GM21723 (cell line): ENCODE results near the gene KCNN1.
A peak's percentile ranks its signal among the peaks of the same experiment; 100 is the strongest.
"Not testable (repeated sequence)": the region's sequence is repeated elsewhere in the genome, so short reads cannot be mapped to it uniquely, and the experiment has no call there.

ENCODE experiments used
- ATAC-seq: cut with Tn5 transposase; IDR thresholded peaks from one replicate; pipeline ENCODE4 v1.9.1; 2021; ENCODE audit warnings: mild to moderate bottlenecking, moderate library complexity; ENCODE audit not compliant: unreplicated experiment

The KCNN1 gene

DNA sequence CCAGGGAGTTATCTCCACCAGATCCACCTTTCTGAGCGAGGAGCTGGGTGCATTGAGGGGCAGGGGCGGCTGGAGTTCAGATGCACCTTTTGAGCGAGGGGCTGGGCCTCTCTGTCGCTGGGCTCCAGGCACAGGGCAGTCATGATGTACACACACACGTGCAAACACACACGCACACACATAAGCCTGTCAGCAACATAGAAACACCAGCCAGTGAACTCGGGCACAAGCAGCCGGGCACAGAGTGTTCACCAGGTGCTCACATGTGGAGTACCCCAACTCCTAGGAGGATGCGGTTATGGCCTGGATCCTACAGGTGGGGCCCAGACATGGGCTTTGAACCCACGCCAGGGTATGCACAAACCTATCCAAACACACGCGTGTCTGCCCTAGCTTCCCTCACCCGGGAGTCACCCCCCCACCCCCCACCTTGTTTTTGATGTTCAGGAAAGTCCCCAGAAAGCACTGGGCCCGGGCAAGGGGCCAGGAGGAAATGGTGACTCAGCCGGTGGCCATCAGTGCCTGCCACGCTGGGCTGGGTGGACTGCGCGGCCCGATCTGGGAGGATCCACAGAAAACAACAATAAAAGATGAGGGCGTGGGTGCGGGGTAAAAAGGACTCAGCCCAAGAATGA is 54.3 kb downstream of the KCNN1 start:
- no peak for ATAC-seq

GRCh38 chr19:18023622-18024251 is 56.8 kb downstream of the KCNN1 start:
- no peak for ATAC-seq

- ATAC-seq = no peak
Observed at GRCh38 chr19:18027151-18027550, 60.2 kb downstream of the KCNN1 start.

DNA sequence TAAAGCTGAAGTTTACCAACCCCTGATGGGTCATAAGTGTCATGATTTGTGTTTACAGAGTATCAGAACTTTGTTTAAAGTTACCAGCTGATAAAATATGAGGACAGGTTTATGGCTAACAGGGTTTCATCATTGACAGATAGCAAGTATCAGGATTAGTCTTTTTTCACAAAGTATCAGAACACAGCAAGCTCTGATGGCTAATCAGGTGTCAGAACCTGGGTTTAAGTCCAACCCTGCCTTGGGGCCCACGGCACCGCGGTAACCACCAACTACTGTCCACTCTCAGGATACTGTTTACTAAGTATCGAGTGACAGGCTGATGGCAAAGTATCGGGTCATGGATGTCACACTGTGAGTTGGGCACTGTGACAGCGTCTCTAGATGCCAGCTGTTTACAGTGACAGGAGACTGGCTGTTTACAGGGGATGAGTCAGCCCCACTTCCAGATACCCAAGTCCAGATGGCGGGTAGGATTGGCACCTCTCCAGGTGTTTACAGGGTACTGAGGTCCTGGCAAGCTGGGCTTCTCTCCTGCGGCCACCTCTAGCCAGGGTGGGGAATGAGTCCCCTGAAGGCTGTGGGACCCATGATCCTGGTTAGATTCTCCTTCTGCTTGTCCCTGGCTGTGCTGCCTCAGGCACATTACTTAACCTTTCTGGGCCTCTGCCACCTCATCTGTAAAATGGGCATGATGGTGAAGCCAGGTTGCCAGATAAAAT is 62.9 kb downstream of the KCNN1 start:
- no peak for ATAC-seq

GRCh38 chr19:18031401-18031800 is 64.5 kb downstream of the KCNN1 start:
- not testable (repeated sequence) for ATAC-seq

DNA sequence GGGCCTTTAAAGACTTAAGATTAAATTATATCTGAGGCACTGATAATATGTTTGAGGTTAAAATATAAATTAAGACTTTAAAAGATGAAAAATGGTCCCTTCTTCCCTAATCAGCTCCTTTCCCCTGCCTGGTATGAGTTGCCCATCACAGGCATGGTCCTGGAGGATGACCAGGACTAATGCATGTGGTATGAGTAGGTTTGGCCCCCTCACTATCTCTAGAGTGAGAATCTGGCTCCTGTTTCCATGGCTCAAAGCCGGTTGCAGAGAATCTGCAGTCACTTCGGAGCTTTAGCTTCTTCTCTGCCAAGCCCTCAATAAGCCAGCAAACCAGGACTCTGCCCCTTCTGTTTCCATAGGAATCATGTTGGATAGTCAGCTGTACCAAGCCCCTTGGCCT is 65.2 kb downstream of the KCNN1 start:
- ATAC-seq = not testable (repeated sequence)

DNA sequence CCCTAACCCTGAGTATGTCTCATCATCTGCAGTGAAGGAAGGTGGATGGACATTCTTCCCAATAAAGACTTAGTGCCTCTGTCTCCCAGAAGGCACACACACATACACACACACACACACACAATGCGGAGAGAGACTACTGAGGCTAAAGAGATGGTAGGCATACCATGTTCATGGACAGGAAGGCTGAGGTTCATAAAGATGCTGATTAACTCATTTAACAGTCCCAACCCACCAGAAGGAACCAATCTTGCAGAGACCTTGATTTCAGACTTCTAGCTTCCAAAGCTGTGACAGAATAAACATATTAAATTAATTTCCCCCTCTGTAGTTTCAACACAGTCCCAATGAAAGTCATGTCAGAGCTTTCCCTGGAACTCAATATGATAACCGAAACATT is 74.1 kb downstream of the KCNN1 start:
- ATAC-seq = no peak

- ATAC-seq = no peak
Observed at GRCh38 chr19:18043676-18044075, 76.8 kb downstream of the KCNN1 start.

GRCh38 chr19:18044825-18045304 is 78.0 kb downstream of the KCNN1 start:
- peak; percentile 91 for ATAC-seq

GRCh38 chr19:18045307-18046050 is 78.6 kb downstream of the KCNN1 start:
- no peak for ATAC-seq

DNA sequence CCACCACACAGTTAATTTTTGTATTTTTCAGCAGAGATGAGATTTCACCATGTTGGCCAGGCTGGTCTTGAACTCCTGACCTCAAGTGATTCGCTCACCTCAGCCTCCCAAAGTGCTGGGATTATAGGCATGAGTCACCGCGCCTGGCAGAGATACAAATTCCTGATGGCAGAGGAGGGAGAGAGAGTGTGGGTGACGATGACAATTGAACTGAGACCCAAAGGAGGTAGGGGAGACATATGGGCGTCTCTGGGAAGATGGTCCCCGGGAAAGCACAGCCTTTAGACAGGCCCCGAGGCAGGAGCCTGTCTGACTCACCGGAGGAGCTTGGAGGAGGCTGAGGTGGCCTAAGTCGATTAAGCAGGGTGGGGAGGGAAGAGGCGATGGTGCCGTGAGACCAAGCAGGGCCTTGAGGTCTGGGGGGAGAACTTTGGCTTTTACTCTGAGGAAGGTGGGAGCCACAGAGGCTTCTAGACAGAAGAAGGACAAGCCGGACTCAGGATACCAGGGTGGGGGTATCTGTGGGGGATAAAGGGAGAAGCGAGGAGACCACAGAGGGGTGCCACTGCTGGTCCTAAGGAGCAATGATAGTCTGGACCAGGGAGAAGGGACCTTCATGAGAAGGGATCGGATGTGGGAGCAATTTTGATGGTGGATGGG is 79.3 kb downstream of the KCNN1 start:
- no peak for ATAC-seq

GRCh38 chr19:18049385-18049784 is 82.5 kb downstream of the KCNN1 start:
- ATAC-seq = no peak
